COLO668 (cell line): ENCODE measurements around the gene OR4M1.
"Not testable (repeated sequence)": the region's sequence is repeated elsewhere in the genome, so short reads cannot be mapped to it uniquely, and the experiment has no call there.

Experiments
- DNase-seq: peaks from one replicate; lab custom pipeline; 2025; ENCODE audit not compliant: unreplicated experiment; lab: John Stamatoyannopoulos, UW

Gene OR4M1, protein sequence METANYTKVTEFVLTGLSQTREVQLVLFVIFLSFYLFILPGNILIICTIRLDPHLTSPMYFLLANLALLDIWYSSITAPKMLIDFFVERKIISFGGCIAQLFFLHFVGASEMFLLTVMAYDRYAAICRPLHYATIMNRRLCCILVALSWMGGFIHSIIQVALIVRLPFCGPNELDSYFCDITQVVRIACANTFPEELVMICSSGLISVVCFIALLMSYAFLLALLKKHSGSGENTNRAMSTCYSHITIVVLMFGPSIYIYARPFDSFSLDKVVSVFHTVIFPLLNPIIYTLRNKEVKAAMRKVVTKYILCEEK

GRCh38 chr14:19773204-19773603, at the start of gene OR4M1:
Gene OR4M1, plus strand, starts transcription at chr14:19773504. Its CDS starts 6,819 bp downstream, at chr14:19780323.
- DNase-seq = not testable (repeated sequence)

GRCh38 chr14:19729359-19729758, 43.9 kb upstream of the OR4M1 start:
- no peak for DNase-seq

- DNase-seq = no peak
Measured at GRCh38 chr14:19729763-19730162, 43.5 kb upstream of the OR4M1 start.

- not testable (repeated sequence) for DNase-seq
Measured at GRCh38 chr14:19733893-19734292, 39.4 kb upstream of the OR4M1 start.

DNA sequence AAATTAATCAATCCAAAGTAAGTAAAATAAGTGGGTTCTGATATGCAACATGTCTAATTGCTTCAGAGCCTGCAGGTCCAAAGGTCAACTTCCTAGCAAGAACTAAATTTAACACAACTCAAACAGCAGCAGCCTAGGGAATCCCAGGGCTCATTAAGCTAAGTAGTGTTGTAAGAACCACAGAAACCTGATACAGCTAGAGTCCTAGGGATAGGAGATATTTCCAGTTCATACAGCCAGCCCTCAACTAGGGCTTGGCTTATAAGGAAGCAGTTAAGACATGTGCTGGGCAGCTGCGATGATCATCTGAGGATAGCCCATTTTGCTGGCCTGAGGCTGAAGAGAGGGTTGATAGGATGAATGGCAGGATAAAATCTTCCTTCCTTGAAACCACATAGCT, 30.0 kb upstream of the OR4M1 start, which contains the start of gene OR4Q3:
TSS of gene OR4Q3 (plus strand) at position 316 of the 400 bp plus-strand sequence.
- DNase-seq = no peak

DNA sequence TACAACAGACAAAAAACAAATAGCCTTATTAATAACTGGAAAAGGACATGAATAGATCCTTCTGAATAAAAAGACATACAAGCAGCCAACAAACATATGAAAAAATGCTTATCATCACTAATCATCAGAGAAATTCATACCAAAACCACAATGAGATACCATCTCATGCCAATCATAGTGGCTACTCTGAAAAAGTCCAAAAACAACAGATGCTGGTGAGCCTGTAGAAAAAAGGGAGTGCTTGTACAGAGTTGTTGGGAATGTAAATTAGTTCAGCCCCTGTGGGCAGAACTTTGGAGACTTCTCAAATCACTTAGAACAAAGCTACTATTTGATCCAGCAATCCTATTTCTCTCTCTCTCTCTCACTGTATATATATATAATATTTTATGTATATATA, 21.0 kb upstream of the OR4M1 start:
- DNase-seq = not testable (repeated sequence)

DNA sequence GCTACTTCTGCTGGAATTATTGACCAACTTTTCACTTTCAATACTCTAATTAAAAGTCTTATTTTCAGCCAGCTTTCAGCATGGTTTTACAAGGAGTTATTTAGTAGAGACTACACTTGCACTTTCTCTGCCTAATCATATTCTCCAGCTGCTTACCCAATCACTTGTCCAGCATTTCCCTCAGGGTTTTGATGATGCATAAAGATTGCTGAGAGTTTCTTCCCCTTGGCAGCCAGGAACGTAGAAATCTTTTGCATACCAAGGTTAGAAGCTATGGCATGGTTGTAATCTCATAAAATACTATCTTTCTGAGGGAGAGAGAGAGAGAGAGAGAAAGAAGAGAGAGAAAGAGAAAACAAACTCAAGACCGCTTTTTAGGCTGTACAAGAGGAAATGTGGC, 19.1 kb upstream of the OR4M1 start:
- no peak for DNase-seq

GRCh38 chr14:19771491-19771890, 1.8 kb upstream of the OR4M1 start:
- DNase-seq = not testable (repeated sequence)

- no peak for DNase-seq
Measured at GRCh38 chr14:19771895-19772430, 1.3 kb upstream of the OR4M1 start.

- not testable (repeated sequence) for DNase-seq
Measured at GRCh38 chr14:19772454-19772853, 850 bp upstream of the OR4M1 start.

DNA sequence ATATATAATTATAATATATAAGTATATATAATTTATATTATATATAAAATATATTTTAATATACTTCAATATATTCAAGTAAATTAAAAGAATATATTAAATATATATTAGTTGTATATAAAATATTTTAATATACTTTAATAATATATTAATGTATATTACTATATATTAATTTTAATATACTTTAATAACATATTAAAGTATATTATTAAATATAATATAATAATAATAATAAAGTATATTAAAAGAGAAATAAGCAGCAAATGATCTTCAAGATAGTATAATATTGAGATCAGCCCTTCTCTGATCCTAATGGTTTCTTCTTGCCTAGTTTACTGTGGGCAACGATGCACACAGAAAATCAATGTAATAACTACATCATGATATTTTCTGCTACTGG, 2.3 kb downstream of the OR4M1 start:
- DNase-seq = no peak

- not testable (repeated sequence) for DNase-seq
Measured at GRCh38 chr14:19785848-19786247, 12.5 kb downstream of the OR4M1 start.

GRCh38 chr14:19787318-19787717, 14.0 kb downstream of the OR4M1 start:
- DNase-seq = not testable (repeated sequence)

- DNase-seq = not testable (repeated sequence)
Measured at GRCh38 chr14:19788150-19788549, 14.8 kb downstream of the OR4M1 start.

DNA sequence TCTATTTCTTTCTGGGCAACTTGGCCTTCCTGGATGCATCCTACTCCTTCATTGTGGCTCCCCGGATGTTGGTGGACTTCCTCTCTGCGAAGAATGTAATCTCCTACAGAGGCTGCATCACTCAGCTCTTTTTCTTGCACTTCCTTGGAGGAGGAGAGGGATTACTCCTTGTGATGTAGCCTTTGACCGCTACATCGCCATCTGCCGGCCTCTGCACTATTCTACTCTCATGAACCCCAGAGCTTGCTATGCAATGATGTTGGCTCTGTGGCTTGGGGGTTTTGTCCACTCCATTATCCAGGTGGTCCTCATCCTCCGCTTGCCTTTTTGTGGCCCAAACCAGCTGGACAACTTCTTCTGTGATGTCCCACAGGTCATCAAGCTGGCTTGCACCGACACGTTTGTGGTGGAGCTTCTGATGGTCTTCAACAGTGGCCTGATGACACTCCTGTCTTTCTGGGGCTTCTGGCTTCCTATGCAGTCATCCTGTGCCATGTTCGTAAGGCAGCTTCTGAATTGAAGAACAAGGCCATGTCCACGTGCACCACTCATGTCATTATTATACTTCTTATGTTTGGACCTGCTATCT, 23.3 kb downstream of the OR4M1 start:
- not testable (repeated sequence) for DNase-seq

GRCh38 chr14:19799880-19800279, 26.6 kb downstream of the OR4M1 start:
- DNase-seq = no peak

- DNase-seq = no peak
Measured at GRCh38 chr14:19800282-19801117, 27.2 kb downstream of the OR4M1 start.

GRCh38 chr14:19801118-19801464, 27.8 kb downstream of the OR4M1 start:
- DNase-seq = no peak

DNA sequence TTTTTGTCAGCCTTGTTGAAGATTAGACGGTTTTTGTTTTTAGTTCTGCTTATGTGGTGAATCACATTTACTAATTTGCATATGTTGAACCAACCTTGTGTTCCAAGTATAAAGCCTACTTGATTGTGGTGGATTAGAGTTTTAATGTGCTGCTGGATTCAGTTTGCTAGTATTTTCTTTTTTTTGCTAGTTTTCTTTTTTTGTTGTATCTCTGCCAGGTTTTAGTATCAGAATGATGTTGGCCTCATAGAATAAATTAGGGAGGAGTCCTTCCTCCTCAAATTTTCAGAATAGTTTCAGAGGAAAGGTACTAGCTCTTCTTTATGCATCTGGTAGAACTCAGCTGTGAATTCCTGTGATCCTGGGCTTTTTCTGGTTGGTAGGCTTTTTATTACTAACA, 30.2 kb downstream of the OR4M1 start, which contains the start of gene OR4N2:
TSS of gene OR4N2 (plus strand) at position 301 of the 400 bp plus-strand sequence. CDS start 23,679 bp downstream, outside the sequence.
- DNase-seq = not testable (repeated sequence)

GRCh38 chr14:19813171-19813920, 40.0 kb downstream of the OR4M1 start:
- DNase-seq = not testable (repeated sequence)

GRCh38 chr14:19819879-19820278, 46.6 kb downstream of the OR4M1 start:
- DNase-seq = not testable (repeated sequence)
